PC-3 (cell line): ENCODE results near the gene UNC5B. TPM values are rescaled to one million over a fixed set of nuclear protein-coding genes. Genes with fewer than 3 reads are reported as not detected.

Experiments used
- ATAC-seq: fragments of 200-7000 bp; cut with Tn5 transposase; 2 replicates; pipeline ENCODE4 v1.9.1; 2020; ENCODE audit warnings: mild to moderate bottlenecking, moderate library complexity
- BruUV-seq: library from RNA; stranded (reverse); fragments of 400-500 nt; replicated peaks from 2 replicates; lab custom pipeline; 2021; lab: Mats Ljungman, UMichigan
- CTCF ChIA-PET: fragments of 300-600 bp; sonication (Branson Sonifier 250); formaldehyde crosslinking; loops from one replicate; lab custom pipeline; 2022; ENCODE audit warnings: antibody characterized with exemption; lab: Charles Lee
- POLR2A ChIA-PET: fragments of 300-600 bp; sonication (Branson Sonifier 250); formaldehyde crosslinking; loops from one replicate; lab custom pipeline; 2022; ENCODE audit warnings: antibody characterized with exemption; ENCODE audit not compliant: unreplicated experiment; lab: Charles Lee
- DNase-seq: peaks from one replicate; pipeline ENCODE4 v3.0.0-alpha.2; 2015
- H2AFZ ChIP-seq: fragments of 300-600 bp; sonication (generic); 2 replicates; pipeline ENCODE4 v1.6.0; 2016; ENCODE audit warnings: antibody characterized with exemption, low read length
- H3F3A ChIP-seq: fragments of 300-600 bp; sonication (generic); one replicate; pipeline ENCODE4 v1.6.0; 2017; ENCODE audit warnings: antibody characterized with exemption, low read length, control low read depth, mild to moderate bottlenecking; ENCODE audit not compliant: unreplicated experiment
- H3K27ac ChIP-seq: fragments of 300-600 bp; sonication (generic); 2 replicates; pipeline ENCODE4 v1.5.1; 2016; ENCODE audit warnings: mild to moderate bottlenecking, low read length
- H3K27me3 ChIP-seq: fragments of 300-600 bp; sonication (generic); 2 replicates; pipeline ENCODE4 v1.6.1; 2016; ENCODE audit warnings: low read length, mixed read lengths
- H3K36me3 ChIP-seq: fragments of 300-600 bp; sonication (generic); 2 replicates; pipeline ENCODE4 v1.6.1; 2016; ENCODE audit warnings: low read depth, mixed run types, low read length, mixed read lengths
- H3K4me1 ChIP-seq: fragments of 300-600 bp; sonication (generic); 2 replicates; pipeline ENCODE4 v1.5.1; 2016; ENCODE audit warnings: low read length; ENCODE audit not compliant: insufficient read depth
- H3K4me2 ChIP-seq: fragments of 300-600 bp; sonication (generic); 2 replicates; pipeline ENCODE4 v1.6.0; 2016; ENCODE audit warnings: low read length
- H3K4me3 ChIP-seq: fragments of 300-600 bp; sonication (generic); 2 replicates; pipeline ENCODE4 v1.5.1; 2016; ENCODE audit warnings: mild to moderate bottlenecking, low read length, mixed read lengths
- H3K79me2 ChIP-seq: fragments of 300-600 bp; sonication (generic); 2 replicates; pipeline ENCODE4 v1.6.1; 2017; ENCODE audit warnings: low read length, mixed read lengths
- H3K9ac ChIP-seq: fragments of 300-600 bp; sonication (generic); 2 replicates; pipeline ENCODE4 v1.6.0; 2016; ENCODE audit warnings: mild to moderate bottlenecking, low read length
- H3K9me2 ChIP-seq: fragments of 300-600 bp; sonication (generic); replicated peaks from 2 replicates; pipeline ENCODE4 v1.6.1; 2016; ENCODE audit warnings: mixed run types, low read length, mixed read lengths
- H3K9me3 ChIP-seq: fragments of 300-600 bp; sonication (generic); 2 replicates; pipeline ENCODE4 v1.6.1; 2016; ENCODE audit warnings: low read length, mixed read lengths
- H4K20me1 ChIP-seq: fragments of 300-600 bp; sonication (generic); 2 replicates; pipeline ENCODE4 v1.6.1; 2016; ENCODE audit warnings: low read length, mixed read lengths
- EZH2 ChIP-seq: fragments of 300-600 bp; sonication (generic); IDR thresholded peaks from one replicate; pipeline ENCODE4 v1.6.1; 2017; ENCODE audit warnings: antibody characterized with exemption, mild to moderate bottlenecking, low read length; ENCODE audit not compliant: unreplicated experiment
- EZH2phosphoT487 ChIP-seq: fragments of 300-600 bp; sonication (generic); IDR thresholded peaks from 2 replicates; pipeline ENCODE4 v1.6.1; 2018; ENCODE audit warnings: mild to moderate bottlenecking, antibody characterized with exemption, low read length, borderline replicate concordance
- intact Hi-C: fragments of 100-400 bp; cut with micrococcal nuclease; formaldehyde crosslinking; loops from 2 replicates; pipeline ENCODE4 v1.9.0; 2023
- total RNA-seq: library from RNA; depleted of rRNA; stranded (reverse); fragments of >200 nt; gene quantifications from 2 replicates; pipeline ENCODE4 v1.2.3, GENCODE V29; 2014
- TF ChIP-seq, protein P1 (sequence below): fragments of 300-600 bp; sonication (generic); conservative IDR thresholded peaks from 2 replicates; pipeline ENCODE4 v1.5.1; 2017; ENCODE audit warnings: antibody characterized with exemption, low read depth, mild to moderate bottlenecking, low read length

The UNC5B gene
- total RNA-seq, 1 experiment from 2014 or later = 0.26 TPM

DNA sequence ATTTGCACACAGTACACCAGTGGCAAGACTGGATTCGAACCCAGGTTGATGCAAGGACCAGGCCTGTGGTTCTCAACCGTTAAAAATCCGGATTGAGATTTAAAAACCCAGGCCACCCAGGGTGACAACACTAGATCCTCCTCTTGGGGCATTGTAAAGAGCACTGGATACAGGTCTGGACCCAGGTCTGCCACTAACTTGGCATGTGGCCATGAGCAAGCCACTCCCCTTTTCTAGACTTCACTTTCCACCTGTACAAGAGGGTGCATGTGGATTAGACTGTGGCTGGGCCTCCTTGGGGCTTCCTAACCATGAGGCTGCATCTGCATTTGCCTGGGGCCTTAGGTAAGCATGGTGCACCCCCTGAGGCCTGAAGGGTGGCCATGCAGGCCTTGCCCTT lies 85.0 kb downstream of the UNC5B start:
- Histone ChIP-seq H3K27me3 (no peaks in the 10 kb centered on the region), H3F3A (no peaks in the 10 kb centered on the region), H3K9me2 (no peaks in the 10 kb centered on the region), H4K20me1 (no peaks in the 10 kb centered on the region), H2AFZ (no peak overlapping the region), H3K79me2 (no peaks in the 10 kb centered on the region), H3K4me2 (no peak overlapping the region), H3K36me3 (no peaks in the 10 kb centered on the region), H3K4me1 (no peaks in the 10 kb centered on the region), H3K9me3 (no peaks in the 10 kb centered on the region), H3K9ac (no peak overlapping the region), H3K27ac (no peak overlapping the region), H3K4me3 (no peak overlapping the region)
- intact Hi-C loops = no loop called here
- POLR2A ChIA-PET = no interaction called here
- DNase-seq (no peak), ATAC-seq (no peak)
- CTCF ChIA-PET = no interaction called here
- TF ChIP-seq EZH2 = no peak
- TF ChIP-seq, protein P1, sequence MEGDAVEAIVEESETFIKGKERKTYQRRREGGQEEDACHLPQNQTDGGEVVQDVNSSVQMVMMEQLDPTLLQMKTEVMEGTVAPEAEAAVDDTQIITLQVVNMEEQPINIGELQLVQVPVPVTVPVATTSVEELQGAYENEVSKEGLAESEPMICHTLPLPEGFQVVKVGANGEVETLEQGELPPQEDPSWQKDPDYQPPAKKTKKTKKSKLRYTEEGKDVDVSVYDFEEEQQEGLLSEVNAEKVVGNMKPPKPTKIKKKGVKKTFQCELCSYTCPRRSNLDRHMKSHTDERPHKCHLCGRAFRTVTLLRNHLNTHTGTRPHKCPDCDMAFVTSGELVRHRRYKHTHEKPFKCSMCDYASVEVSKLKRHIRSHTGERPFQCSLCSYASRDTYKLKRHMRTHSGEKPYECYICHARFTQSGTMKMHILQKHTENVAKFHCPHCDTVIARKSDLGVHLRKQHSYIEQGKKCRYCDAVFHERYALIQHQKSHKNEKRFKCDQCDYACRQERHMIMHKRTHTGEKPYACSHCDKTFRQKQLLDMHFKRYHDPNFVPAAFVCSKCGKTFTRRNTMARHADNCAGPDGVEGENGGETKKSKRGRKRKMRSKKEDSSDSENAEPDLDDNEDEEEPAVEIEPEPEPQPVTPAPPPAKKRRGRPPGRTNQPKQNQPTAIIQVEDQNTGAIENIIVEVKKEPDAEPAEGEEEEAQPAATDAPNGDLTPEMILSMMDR = no peak
- TF ChIP-seq EZH2phosphoT487 = no peak
- no TSS peak for BruUV-seq

DNA sequence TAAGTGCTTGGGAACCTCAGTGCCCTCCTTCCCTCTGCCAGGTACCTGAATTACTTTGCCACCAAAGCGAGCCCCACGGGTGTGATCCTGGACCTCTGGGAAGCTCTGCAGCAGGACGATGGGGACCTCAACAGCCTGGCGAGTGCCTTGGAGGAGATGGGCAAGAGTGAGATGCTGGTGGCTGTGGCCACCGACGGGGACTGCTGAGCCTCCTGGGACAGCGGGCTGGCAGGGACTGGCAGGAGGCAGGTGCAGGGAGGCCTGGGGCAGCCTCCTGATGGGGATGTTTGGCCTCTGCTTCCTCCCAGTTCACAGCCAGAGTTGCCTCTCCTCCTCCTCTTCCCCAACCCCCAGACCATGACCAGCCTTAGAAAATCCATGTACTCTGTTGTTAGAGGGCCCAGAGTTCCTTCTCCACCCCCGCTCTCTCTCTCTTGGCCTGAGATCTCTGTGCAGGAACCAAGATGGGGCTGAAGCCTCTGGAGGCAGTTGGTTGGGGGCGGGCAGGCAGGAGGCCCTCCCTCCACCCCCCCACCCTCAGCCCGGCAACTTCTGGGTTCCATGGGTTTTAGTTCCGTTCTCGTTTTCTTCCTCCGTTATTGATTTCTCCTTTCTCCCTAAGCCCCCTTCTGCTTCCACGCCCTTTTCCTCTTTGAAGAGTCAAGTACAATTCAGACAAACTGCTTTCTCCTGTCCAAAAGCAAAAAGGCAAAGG lies 86.9 kb downstream of the UNC5B start:
- Histone ChIP-seq H3K27ac (no peak overlapping the region), H3K4me1 (no peaks in the 10 kb centered on the region), H3K9me2 (no peaks in the 10 kb centered on the region), H2AFZ (no peak overlapping the region), H3K4me3 (no peak overlapping the region), H3K4me2 (no peak overlapping the region), H3K9me3 (no peaks in the 10 kb centered on the region), H4K20me1 (no peaks in the 10 kb centered on the region), H3K9ac (no peak overlapping the region), H3K79me2 (no peaks in the 10 kb centered on the region), H3K27me3 (no peaks in the 10 kb centered on the region), H3K36me3 (no peaks in the 10 kb centered on the region), H3F3A (no peaks in the 10 kb centered on the region)
- no peak for TF ChIP-seq EZH2phosphoT487
- TF ChIP-seq, protein P1 = no peak
- no peak for TF ChIP-seq EZH2
- intact Hi-C loops = no loop called here
- POLR2A ChIA-PET = no interaction called here
- DNase-seq (no peak), ATAC-seq (no peak)
- CTCF ChIA-PET = no interaction called here
- no TSS peak for BruUV-seq
